SU-DHL-6 (cell line): ENCODE results near the gene ZNF423.

Experiments used
- H2AFZ ChIP-seq: fragments of 200-600 bp; sonication (generic); 2 replicates; pipeline ENCODE4 v1.6.1; 2014; ENCODE audit warnings: low read depth, mild to moderate bottlenecking, moderate library complexity, mixed read lengths, antibody characterized with exemption, low read length; ENCODE audit not compliant: severe bottlenecking
- H3F3A ChIP-seq: fragments of 200-600 bp; shearing (Covaris generic); 2 replicates; pipeline ENCODE4 v1.6.0; 2016; ENCODE audit warnings: antibody characterized with exemption, mild to moderate bottlenecking; ENCODE audit not compliant: insufficient read depth
- H3K27ac ChIP-seq: fragments of 200-600 bp; sonication (generic); 2 replicates; pipeline ENCODE4 v1.5.1; 2016; ENCODE audit warnings: low read depth, mild to moderate bottlenecking, low read length, moderate library complexity, mixed read lengths
- H3K27me3 ChIP-seq: fragments of 200-600 bp; sonication (generic), shearing (Covaris generic); 2 replicates; pipeline ENCODE4 v1.6.0; 2014; ENCODE audit warnings: mild to moderate bottlenecking, low read length
- H3K36me3 ChIP-seq: fragments of 200-600 bp; sonication (generic); 2 replicates; pipeline ENCODE4 v1.6.1; 2014; ENCODE audit warnings: mild to moderate bottlenecking, low read length, mixed read lengths
- H3K4me2 ChIP-seq: fragments of 300-600, 200-600 bp; shearing (Covaris generic), sonication (generic); 2 replicates; pipeline ENCODE4 v1.6.0; 2014; ENCODE audit warnings: low read length, low read depth, mild to moderate bottlenecking; ENCODE audit not compliant: poor library complexity, severe bottlenecking
- H3K4me3 ChIP-seq: fragments of 200-600 bp; sonication (generic); 2 replicates; pipeline ENCODE4 v1.5.1; 2014; ENCODE audit warnings: antibody characterized with exemption, low read length, mild to moderate bottlenecking, mixed read lengths; ENCODE audit not compliant: insufficient read depth, poor library complexity, severe bottlenecking
- H3K79me2 ChIP-seq: fragments of 200-600 bp; sonication (generic); 2 replicates; pipeline ENCODE4 v1.6.1; 2014; ENCODE audit warnings: mild to moderate bottlenecking, low read length, moderate library complexity; ENCODE audit not compliant: insufficient read depth
- H3K9ac ChIP-seq: fragments of 200-600 bp; sonication (generic); 2 replicates; pipeline ENCODE4 v1.7.0; 2014; ENCODE audit warnings: mild to moderate bottlenecking, low read length
- H3K9me2 ChIP-seq: fragments of 200-600 bp; sonication (generic); replicated peaks from 2 replicates; pipeline ENCODE4 v1.6.1; 2014; ENCODE audit warnings: low read length; ENCODE audit not compliant: insufficient read depth
- H3K9me3 ChIP-seq: fragments of 200-600 bp; sonication (generic); 2 replicates; pipeline ENCODE4 v1.6.1; 2014; ENCODE audit warnings: low read length, mixed read lengths; ENCODE audit not compliant: insufficient read depth
- H4K20me1 ChIP-seq: fragments of 200-600 bp; sonication (generic); 2 replicates; pipeline ENCODE4 v1.6.1; 2014; ENCODE audit warnings: low read depth, mild to moderate bottlenecking, antibody characterized with exemption, low read length, moderate library complexity, mixed read lengths
- EZH2phosphoT487 ChIP-seq: fragments of 200-600 bp; sonication (generic), shearing (Covaris generic); conservative IDR thresholded peaks from 2 replicates; pipeline ENCODE4 v1.6.1; 2018; ENCODE audit warnings: mild to moderate bottlenecking, antibody characterized with exemption, low read length, moderate library complexity, mixed read lengths
- TF ChIP-seq, protein P1 (sequence below): fragments of 200-600 bp; sonication (generic); IDR thresholded peaks from one replicate; pipeline ENCODE4 v1.5.1; 2017; ENCODE audit warnings: antibody characterized with exemption, mild to moderate bottlenecking, low read length, moderate library complexity; ENCODE audit not compliant: insufficient read depth, poor library complexity, severe bottlenecking

ZNF423 gene

DNA sequence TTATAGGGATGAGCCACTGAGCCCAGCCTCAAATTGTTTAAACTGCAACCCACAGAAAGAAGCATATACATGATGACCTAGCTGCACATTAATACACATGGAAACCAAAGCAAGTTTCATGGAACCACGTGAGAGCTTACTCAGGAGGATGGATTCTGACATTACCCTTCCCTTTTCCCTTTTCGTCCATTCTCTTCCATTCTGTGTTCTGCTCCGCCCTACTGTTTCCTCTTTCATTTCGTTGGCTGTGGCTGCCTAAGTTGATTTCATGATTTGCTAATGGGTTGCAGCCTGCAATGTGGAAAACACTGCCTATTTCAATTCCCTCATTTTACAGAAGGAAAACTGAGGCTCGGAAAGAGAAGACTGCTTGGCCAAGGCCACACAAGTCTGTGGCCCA lies 305.8 kb downstream of the ZNF423 start:
- no peaks in the 10 kb centered on the region for H3K9me3 ChIP-seq
- H3K4me2 ChIP-seq: no peak overlapping the region
- H3K9ac ChIP-seq: no peak overlapping the region
- no peaks in the 10 kb centered on the region for H3K27me3 ChIP-seq
- no peaks in the 10 kb centered on the region for H3F3A ChIP-seq
- H2AFZ ChIP-seq: no peak overlapping the region
- H3K27ac ChIP-seq: no peak overlapping the region
- H3K79me2 ChIP-seq: no peaks in the 10 kb centered on the region
- H4K20me1 ChIP-seq: no peaks in the 10 kb centered on the region
- no peaks in the 10 kb centered on the region for H3K36me3 ChIP-seq
- TF ChIP-seq, protein P1, sequence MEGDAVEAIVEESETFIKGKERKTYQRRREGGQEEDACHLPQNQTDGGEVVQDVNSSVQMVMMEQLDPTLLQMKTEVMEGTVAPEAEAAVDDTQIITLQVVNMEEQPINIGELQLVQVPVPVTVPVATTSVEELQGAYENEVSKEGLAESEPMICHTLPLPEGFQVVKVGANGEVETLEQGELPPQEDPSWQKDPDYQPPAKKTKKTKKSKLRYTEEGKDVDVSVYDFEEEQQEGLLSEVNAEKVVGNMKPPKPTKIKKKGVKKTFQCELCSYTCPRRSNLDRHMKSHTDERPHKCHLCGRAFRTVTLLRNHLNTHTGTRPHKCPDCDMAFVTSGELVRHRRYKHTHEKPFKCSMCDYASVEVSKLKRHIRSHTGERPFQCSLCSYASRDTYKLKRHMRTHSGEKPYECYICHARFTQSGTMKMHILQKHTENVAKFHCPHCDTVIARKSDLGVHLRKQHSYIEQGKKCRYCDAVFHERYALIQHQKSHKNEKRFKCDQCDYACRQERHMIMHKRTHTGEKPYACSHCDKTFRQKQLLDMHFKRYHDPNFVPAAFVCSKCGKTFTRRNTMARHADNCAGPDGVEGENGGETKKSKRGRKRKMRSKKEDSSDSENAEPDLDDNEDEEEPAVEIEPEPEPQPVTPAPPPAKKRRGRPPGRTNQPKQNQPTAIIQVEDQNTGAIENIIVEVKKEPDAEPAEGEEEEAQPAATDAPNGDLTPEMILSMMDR: no peak
- no peak for TF ChIP-seq EZH2phosphoT487
- no peak overlapping the region for H3K4me3 ChIP-seq
- no peaks in the 10 kb centered on the region for H3K9me2 ChIP-seq

DNA sequence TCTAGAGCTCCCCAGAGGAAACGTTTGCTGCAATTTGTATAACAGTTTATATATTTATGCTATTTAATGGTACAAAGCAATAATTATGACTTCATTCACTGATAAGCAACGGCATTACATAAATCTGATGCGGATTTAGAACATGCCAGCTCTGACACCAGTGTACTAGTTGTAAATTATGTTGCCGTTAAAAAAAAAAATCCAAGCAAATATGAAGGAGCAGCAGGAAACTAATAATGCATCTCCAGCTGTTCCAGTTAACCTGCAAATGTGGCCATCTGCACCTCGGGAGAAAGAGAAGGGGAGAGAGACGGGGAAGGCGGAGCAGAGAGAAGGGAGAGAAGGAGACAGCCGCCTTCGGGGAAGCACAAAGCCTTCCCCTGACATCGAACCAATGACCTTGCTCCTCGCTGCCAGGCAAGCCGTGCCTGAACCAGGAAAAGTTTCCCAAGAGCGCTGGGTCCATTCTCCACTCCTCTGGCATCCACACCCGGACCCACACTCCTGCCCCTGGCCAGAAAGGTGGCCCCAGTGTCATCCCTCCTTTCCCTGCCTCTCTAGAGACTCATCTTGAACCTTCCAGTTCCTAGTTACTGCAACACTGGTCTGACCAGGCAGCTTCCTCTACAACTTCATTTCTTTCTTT lies 307.5 kb downstream of the ZNF423 start:
- Histone ChIP-seq H3K9me2 (no peaks in the 10 kb centered on the region), H4K20me1 (no peaks in the 10 kb centered on the region), H2AFZ (no peak overlapping the region), H3K9ac (no peak overlapping the region), H3F3A (no peaks in the 10 kb centered on the region), H3K79me2 (no peaks in the 10 kb centered on the region), H3K27ac (no peak overlapping the region), H3K4me2 (no peak overlapping the region), H3K27me3 (no peaks in the 10 kb centered on the region), H3K36me3 (no peaks in the 10 kb centered on the region), H3K4me3 (no peak overlapping the region), H3K9me3 (no peaks in the 10 kb centered on the region)
- TF ChIP-seq EZH2phosphoT487: no peak
- TF ChIP-seq, protein P1: no peak

DNA sequence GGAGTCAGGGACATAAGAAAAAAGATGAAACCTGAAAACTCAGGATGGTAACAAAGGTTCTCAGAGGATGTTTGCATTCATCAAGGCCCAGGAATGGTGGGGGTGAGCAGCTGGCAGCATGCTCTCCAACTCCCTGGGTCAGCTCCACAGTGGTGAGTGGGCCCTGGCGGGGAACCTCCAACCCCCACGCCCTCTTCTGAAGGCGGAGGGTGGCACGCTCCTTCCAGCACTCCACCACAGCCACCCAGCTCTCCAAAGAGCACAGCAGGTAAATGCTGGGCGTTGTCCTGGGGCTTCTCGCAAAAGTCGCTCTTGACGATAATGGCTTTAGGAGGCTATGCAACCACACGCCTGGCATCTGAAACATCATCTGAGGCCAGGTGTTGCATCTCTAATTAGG lies 308.5 kb downstream of the ZNF423 start:
- Histone ChIP-seq H3F3A (no peaks in the 10 kb centered on the region), H3K79me2 (no peaks in the 10 kb centered on the region), H3K9me2 (no peaks in the 10 kb centered on the region), H3K4me2 (no peak overlapping the region), H3K27ac (no peak overlapping the region), H3K4me3 (no peak overlapping the region), H2AFZ (no peak overlapping the region), H3K36me3 (no peaks in the 10 kb centered on the region), H4K20me1 (no peaks in the 10 kb centered on the region), H3K9ac (no peak overlapping the region), H3K9me3 (no peaks in the 10 kb centered on the region), H3K27me3 (no peaks in the 10 kb centered on the region)
- TF ChIP-seq EZH2phosphoT487: no peak
- TF ChIP-seq, protein P1: no peak
